ENCODE data around the gene SRCIN1.
"Not testable (repeated sequence)": the region's sequence is repeated elsewhere in the genome, so short reads cannot be mapped to it uniquely, and the experiment has no call there.

DNA sequence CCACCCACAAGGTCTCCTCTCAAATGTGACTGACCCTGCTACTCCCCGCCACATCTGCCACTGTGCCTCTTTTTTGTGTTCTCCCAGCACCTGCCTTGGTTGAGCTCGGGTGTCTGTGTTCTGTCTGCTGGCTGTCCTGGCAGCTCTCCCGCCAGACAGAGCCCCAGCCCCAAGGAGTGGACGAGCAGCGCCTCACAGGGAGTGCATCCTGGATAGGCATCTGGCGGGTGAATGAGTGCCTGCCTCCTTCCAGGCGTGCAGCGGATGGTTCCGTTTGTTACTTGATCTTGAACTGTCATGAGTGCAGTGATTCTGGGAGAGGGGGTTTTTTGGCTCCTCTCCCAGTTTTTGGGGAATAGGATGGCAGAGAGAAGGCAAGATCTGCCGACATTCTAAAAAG is 77.6 kb downstream of the SRCIN1 start:
- TF ChIP-seq, protein P1, sequence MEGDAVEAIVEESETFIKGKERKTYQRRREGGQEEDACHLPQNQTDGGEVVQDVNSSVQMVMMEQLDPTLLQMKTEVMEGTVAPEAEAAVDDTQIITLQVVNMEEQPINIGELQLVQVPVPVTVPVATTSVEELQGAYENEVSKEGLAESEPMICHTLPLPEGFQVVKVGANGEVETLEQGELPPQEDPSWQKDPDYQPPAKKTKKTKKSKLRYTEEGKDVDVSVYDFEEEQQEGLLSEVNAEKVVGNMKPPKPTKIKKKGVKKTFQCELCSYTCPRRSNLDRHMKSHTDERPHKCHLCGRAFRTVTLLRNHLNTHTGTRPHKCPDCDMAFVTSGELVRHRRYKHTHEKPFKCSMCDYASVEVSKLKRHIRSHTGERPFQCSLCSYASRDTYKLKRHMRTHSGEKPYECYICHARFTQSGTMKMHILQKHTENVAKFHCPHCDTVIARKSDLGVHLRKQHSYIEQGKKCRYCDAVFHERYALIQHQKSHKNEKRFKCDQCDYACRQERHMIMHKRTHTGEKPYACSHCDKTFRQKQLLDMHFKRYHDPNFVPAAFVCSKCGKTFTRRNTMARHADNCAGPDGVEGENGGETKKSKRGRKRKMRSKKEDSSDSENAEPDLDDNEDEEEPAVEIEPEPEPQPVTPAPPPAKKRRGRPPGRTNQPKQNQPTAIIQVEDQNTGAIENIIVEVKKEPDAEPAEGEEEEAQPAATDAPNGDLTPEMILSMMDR (IDR thresholded peaks at IDR 0.05) = not testable (repeated sequence)
- not testable (repeated sequence) for TF ChIP-seq EP300, POLR2A (IDR thresholded peaks at IDR 0.05)
